Measurements from ENCODE around the gene TRAF6.

DNA sequence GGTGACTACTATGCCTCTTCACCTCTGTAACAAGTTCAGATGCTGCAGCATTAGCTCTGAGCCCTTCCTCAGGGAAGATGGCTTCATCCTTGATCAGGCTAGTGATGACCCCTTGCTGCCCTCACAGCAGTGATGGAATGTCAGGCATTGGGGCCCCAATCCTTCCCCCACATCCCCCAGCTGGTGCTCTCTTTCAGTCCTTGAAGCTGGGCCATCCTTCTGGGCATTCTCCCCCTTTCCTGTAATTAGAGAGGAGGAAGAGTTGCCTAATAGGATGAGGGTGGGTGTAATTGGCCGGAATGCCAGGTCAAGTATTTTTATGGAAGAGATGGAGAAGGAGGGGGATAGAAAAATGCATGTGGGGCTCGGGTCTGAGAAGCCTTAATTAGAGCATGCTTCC is 62.6 kb downstream of the TRAF6 start:
- no peak for TF ChIP-seq EP300 (IDR thresholded peaks at IDR 0.05; ENCODE audit: borderline replicate concordance)
- TF ChIP-seq TEAD4 (IDR thresholded peaks at IDR 0.05), result peak; percentile 31; the same call in 1 of the 2 replicates
- no peak for TF ChIP-seq MAX (IDR thresholded peaks at IDR 0.05)
- peak; percentile 72 for TF ChIP-seq CEBPB (IDR thresholded peaks at IDR 0.05)
- TF ChIP-seq YY1 (IDR thresholded peaks at IDR 0.05; ENCODE audit: low read depth), result no peak
- TF ChIP-seq FOXM1 (IDR thresholded peaks at IDR 0.05; ENCODE audit: borderline replicate concordance, low read depth), result no peak
- TF ChIP-seq CREB1 (IDR thresholded peaks at IDR 0.05; ENCODE audit: low read depth), result no peak
- TF ChIP-seq RAD21 (IDR thresholded peaks at IDR 0.05; ENCODE audit: low read depth), result no peak
- TF ChIP-seq NFIC (IDR thresholded peaks at IDR 0.05), result no peak
